ENCODE results near the gene NOTUM. TPM values are rescaled to one million over a fixed set of nuclear protein-coding genes. Genes with fewer than 3 reads are reported as not detected.
A peak's percentile ranks its signal among the peaks of the same experiment; 100 is the strongest.

NOTUM gene
- polyA plus RNA-seq (2013, experiment 1 of 2; ENCODE audit: insufficient read length): 0.08 TPM
- 0.21 TPM for polyA plus RNA-seq (2013, experiment 2 of 2; ENCODE audit: insufficient read length)

GRCh38 chr17:81961087-81961511 lies at the start of gene NOTUM:
Gene NOTUM, minus strand, starts transcription at chr17:81961187. Its CDS starts 278 bp downstream, at chr17:81960909.
- peak; percentile 40 for DNase-seq

GRCh38 chr17:82009413-82009812 lies 48.4 kb upstream of the NOTUM start:
- no peak for DNase-seq

GRCh38 chr17:82008941-82009405 lies 48.0 kb upstream of the NOTUM start:
- DNase-seq: no peak

- DNase-seq: no peak
Observed at GRCh38 chr17:82008258-82008940, 47.4 kb upstream of the NOTUM start.

- no peak for DNase-seq
Observed at GRCh38 chr17:82007495-82008257, 46.7 kb upstream of the NOTUM start.

- no peak for DNase-seq
Observed at GRCh38 chr17:82007228-82007494, 46.2 kb upstream of the NOTUM start.

- peak; percentile 68 for DNase-seq
Observed at GRCh38 chr17:82006468-82007227, 45.7 kb upstream of the NOTUM start.

- DNase-seq: no peak
Observed at GRCh38 chr17:82005701-82006348, 44.8 kb upstream of the NOTUM start.

GRCh38 chr17:82004517-82005455 lies 43.8 kb upstream of the NOTUM start:
- DNase-seq: no peak

- peak; percentile 97 for DNase-seq
Observed at GRCh38 chr17:82003411-82004381, 42.7 kb upstream of the NOTUM start.

GRCh38 chr17:82001571-82002056 lies 40.6 kb upstream of the NOTUM start:
- DNase-seq: no peak

- no peak for DNase-seq
Observed at GRCh38 chr17:82000803-82001570, 40.0 kb upstream of the NOTUM start.

GRCh38 chr17:81999976-82000802 lies 39.2 kb upstream of the NOTUM start:
- no peak for DNase-seq

- no peak for DNase-seq
Observed at GRCh38 chr17:81999587-81999975, 38.6 kb upstream of the NOTUM start.

GRCh38 chr17:81998691-81999438 lies 37.9 kb upstream of the NOTUM start:
- DNase-seq: no peak

- no peak for DNase-seq
Observed at GRCh38 chr17:81998212-81998611, 37.2 kb upstream of the NOTUM start.

- DNase-seq: no peak
Observed at GRCh38 chr17:81996757-81997441, 35.9 kb upstream of the NOTUM start.
